Activated CD4-positive, alpha-beta T cell treated with anti-CD3 and anti-CD28 coated beads, Interleukin-2, Interleukin-6, amounts not matched to agents 100 ng/mL and 50 ng/mL, durations not matched to agents 16 hours and 8 hours (primary cell): ENCODE measurements around the gene SDSL.

Source experiments
- DNase-seq: peaks from one replicate; pipeline ENCODE4 v3.0.0-alpha.2; 2020

SDSL gene

GRCh38 chr12:113396828-113397496, 25.2 kb upstream of the SDSL start:
- DNase-seq, result no peak

- no peak for DNase-seq
Measured at GRCh38 chr12:113397497-113398197, 24.5 kb upstream of the SDSL start.

DNA sequence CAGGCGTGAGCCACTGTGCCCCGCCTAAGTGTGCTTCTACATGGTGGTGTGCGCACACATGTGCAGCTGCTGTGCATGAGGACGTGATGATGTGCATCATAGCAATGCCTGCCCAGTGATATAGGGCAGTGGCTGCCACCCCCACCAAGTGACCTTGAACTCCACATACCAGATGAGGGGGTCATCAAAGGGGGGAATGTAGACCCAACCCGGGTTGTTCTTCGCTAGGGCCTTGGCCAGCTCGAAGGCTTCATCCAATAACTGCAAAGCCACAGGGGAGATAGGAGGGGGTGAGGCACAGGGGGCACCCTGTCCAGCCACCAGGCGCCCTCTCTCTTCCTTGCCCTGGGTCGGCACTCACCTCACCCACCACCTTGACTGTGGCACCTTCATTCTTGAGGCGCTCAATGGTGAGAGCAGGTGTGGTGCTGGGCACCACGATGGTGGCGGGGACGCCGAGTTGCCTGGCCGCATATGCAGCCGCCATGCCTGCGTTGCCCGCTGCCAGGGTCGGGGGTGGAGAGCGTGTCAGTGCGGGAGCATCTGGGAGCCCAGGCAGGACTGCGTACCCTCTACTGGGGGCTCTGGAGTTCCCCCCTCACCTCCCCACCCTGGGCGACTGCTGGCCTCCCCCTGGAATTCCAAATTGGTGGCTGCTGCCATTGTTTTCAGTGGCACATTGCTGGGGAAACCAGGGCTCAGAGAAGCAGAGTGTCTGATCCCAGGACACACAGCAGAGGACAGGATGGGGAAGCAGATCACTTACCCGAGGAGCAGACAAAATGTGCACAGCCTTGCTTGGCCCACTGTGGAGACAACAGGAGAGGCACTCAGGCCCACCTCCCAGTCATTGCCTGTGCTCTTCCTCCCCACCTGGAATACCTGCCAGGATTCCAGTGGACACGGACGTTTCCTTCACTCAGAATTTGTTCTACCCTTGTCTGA, 23.6 kb upstream of the SDSL start:
- no peak for DNase-seq

DNA sequence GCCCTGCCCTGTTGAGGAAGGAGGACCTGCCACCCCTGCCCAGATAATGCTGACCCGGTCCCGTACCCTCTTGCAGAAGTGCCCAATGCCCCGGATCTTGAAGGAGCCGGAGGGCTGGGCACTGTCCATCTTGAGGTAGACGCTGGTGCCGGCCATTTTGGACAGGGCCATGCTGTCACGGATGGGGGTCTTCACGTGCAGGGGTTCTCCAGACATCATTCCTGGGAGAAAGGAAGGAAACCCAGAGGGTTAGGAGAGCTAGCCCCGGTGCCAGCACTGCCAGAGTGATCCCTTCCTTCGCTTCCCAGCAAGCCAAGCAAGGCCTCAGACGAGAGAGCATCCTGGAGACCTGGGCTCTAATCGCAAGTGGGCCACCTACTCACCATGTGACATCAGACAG, 22.7 kb upstream of the SDSL start:
- DNase-seq, result no peak

DNA sequence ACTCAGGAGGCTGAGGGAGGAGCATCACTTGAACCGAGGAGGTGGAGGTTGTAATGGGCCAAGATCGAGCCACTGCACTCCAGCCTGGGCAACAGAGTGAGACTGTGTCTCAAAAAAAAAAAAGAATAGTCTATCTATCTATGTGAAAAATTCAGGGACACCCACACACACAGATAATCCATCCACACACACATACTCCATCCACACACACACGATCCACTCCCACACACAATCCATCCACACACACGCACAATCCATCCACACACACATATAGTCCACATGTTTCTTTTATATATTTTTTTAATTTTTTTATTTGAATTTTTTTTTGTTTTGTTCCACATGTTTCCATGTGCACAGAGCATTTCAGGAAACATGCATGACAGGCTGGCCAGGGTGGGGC, 21.8 kb upstream of the SDSL start:
- no peak for DNase-seq

- no peak for DNase-seq
Measured at GRCh38 chr12:113401066-113402000, 20.8 kb upstream of the SDSL start.

DNA sequence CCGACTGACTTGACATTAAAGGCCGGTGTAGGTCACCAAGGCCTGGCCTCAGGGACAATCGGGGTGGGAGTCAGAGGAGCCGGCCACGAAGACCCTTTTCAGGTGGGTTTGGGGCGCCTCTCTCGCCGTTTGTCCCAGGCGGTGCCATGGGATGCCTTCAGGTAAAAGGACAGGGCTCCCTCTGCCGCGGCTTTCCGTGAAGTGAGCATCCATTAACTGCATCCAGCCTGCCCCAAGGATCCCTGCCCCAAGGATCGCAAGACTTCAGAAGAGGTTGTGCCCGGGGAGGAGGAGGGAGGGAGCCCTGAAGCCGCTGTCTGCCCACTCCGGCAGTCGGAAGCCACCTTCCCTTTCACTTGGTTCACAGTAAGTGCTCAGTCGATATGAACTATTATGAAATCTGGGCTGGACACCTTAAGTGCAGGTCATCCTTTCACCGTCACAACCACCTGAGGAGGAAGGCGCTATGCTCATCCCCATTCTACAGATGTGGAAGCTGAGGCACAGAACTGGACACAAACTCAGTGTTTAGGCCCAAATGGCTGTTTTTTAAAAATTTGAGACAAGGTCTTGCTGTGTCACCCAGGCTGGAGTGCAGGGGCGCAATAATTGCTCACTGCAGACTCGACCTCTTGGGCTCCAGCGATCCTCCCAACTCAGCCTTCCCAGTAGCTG, 19.5 kb upstream of the SDSL start:
- no peak for DNase-seq

DNA sequence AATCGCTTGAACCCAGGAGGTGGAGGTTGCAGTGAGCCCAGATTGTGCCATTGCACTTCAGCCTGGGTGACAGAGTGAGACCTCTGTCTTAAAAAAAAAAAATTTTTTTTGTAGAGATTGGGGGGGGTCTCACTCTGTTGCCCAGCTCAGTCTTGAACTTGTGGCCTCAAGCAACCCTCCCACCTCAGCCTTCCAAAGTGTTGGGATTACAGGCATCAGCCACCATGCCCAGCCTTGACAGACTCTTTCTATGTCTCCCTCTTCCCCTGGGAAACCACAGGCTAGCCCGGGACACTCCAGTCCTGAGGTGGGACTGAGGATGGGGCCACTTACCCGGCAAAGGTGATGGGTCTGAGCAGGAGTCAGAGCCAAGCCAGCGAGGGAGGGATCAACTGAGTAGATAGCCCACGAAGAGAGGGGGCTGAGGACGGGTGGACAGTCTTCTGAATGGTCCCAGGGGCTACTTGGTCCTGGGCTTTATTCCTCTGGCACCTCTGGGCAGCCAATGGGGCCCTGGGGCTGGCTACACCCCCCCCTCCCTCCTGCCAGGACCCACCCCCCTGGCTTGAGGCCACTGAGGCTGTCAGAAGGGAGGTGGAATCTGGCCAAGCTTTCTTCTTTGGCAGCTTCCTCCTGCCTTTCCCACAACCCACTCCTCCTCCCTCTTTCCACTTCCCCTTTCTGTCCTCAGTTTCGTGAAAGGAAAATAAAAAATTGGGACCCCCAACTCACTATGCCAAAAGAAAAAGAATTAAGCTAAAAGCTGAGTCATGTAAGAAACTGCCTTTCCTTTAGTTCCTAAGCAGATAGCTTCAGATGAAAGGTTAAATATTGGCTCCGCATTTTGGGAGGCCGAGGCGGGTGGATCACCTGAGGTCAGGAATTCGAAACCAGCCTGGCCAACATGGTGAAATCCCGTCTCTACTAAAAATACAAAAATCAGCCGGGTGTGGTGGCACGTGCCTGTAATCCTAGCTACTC, 18.5 kb upstream of the SDSL start, which contains the start of gene SDS:
TSS of gene SDS (minus strand) at position 453 of the 981 bp plus-strand sequence. CDS start 4,179 bp downstream, outside the sequence.
- DNase-seq, result no peak

GRCh38 chr12:113405694-113406093, 16.5 kb upstream of the SDSL start:
- no peak for DNase-seq

- no peak for DNase-seq
Measured at GRCh38 chr12:113407931-113408600, 14.1 kb upstream of the SDSL start.

- no peak for DNase-seq
Measured at GRCh38 chr12:113408756-113409298, 13.4 kb upstream of the SDSL start.

DNA sequence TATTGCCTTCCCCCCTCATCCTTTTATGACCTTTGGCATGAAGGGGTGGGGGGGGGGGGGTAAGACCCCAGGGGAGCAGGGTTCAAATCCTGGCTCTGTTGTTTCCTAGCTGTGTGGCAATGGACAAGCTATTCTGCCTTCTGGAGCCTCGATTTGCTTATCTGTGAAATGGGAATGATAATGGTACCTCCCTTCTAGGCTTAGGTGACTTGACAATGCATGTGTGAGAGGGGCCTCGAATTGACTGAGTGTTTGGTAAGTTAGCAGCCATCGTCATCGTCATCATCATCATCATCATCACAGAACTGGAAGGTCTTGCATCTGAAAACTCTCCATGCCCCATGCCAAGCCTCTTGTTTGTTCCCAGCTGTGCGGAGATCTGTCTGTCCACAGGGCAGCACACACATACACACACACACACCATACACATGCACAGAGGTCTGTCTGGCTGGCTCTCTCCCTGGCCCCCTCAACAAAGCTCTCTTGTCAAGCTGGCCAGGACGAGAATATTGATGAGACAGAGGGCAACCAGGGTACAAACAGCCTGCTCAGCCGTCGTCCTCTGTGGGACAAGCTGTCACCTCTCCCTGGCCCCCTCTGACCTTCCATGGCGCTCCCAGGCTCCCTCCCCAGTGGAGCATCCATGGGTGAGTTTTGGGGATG, 12.6 kb upstream of the SDSL start:
- DNase-seq, result no peak

DNA sequence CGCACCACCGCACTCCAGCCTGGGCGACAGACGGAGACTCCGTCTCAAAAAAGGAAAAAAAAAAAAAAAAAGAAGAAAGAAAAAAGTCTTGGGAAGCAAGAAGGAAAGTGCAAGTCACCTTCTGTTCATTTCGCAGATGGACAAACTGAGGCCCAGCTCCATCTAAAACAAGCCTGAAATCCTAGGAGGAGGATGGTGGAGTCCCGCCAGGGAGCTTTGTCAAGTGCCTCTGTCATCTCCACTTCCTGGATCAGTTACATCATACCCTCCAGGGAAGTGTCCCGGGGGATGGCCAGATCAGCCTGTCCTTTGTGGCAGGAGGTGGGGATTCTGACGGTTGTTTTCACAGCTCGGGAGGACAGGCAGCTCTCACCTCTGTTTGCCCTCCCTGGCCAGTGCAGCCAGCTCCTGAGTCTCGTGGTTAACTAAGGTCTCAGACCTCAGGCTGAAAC, 8.7 kb upstream of the SDSL start:
- no peak for DNase-seq

DNA sequence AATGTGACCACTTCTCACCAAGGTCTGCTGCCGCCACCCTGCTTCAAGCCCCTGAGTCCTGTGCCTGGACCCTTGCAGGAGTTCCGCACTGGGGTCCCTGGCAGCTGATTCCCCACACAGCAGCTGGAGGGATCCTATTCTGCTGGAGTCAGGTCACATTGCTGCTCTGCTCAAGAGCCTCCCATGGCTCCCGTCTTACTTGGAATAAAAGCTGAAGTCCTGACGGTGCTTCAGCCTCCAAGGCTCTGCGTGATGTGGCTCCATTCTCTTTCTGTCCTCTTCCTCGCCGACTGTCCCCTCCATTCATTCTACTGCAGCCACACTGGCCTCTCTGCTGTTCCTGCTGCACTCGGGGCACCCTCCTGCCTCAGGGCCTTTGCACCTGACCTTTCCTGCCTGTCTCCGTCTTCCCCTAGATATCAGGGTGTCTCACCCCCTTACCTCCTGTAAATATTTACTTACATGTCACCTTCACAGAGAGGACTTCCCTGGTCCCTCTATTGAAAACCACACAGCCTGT, 7.6 kb upstream of the SDSL start:
- no peak for DNase-seq

GRCh38 chr12:113416091-113416754, 6.0 kb upstream of the SDSL start:
- DNase-seq, result no peak

DNA sequence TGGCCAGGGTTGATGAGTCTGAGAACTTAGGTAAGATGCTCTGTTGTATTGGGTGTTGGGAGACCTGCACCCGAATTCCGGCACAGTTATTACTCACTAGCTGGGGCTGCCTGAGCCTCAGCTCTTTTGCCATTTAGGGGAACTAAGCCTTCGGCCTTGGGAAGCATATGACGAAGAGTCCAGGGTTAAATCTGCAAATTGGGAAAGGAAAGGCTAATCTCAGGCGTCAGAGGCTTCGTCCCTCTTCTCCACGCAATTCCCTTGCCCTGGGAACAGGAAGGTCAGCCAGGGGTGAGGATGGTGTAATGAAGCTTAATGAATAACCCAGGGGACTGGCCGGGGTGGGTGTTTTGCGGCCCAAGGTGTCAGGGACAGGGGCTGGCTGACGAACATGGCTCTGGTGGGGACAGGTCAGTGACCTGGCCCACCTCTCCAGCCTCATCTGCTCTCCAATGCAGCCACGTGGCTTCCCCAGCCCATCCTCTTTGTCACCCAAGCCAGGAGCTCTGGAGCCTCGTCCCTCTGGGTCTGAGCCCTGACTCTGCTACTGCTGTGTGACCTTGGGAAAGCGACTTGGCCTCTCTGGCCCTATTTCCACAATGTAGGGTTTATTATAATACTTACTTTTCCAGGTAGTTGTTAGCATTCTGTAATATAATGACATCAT, 3.8 kb upstream of the SDSL start:
- no peak for DNase-seq

- no peak for DNase-seq
Measured at GRCh38 chr12:113420996-113421595, 1.1 kb upstream of the SDSL start.
